Esophagus muscularis mucosa (tissue), 4 donors: ENCODE data around the gene SOX5.

Source experiments
- EP300 ChIP-seq: sonication (generic); formaldehyde crosslinking; IDR thresholded peaks from one replicate; pipeline ENCODE4 v1.6.1; 2017; ENCODE audit warnings: antibody characterized with exemption
- POLR2A ChIP-seq: fragments of 450-650 bp; IDR thresholded peaks from one replicate; pipeline ENCODE4 v1.6.1; 2017; ENCODE audit warnings: antibody characterized with exemption, moderate library complexity, mild to moderate bottlenecking, low read depth
- POLR2AphosphoS5 ChIP-seq, 2 donors: sonication (generic); formaldehyde crosslinking; IDR thresholded peaks; one replicate each; pipeline ENCODE4 v1.6.1; 2017; ENCODE audit warnings: antibody characterized with exemption in 2 of 2
- TF ChIP-seq, protein P1 (sequence below), 3 experiments: fragments of 200-600 bp in 2 of 3; fragments of 450-650 bp in 1 of 3; sonication (generic) in 2 of 3; IDR thresholded peaks; one replicate each; pipeline ENCODE4 v1.5.1; 2017 to 2019; ENCODE audit warnings: antibody characterized with exemption in 3 of 3, mild to moderate bottlenecking in 2 of 3, moderate library complexity in 1 of 3

DNA sequence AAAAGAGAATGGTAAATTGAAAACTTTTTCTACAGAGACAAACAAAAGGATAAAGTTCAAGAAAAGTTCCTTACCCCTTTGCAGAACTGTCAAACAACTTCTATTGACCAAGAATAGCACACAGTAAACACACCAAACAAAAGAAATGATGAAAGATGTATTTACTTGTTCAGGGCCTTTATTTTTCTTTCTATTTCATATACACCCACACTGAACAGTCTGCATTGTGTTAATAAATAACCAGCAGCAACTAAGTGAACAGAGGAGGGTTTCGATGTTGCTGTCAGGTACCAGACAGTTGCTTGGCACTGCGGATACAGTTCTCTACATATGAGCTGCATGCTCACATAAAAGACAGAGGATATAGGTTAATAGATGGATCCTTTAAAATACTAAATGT is 122.1 kb downstream of the SOX5 start:
- TF ChIP-seq, protein P1, sequence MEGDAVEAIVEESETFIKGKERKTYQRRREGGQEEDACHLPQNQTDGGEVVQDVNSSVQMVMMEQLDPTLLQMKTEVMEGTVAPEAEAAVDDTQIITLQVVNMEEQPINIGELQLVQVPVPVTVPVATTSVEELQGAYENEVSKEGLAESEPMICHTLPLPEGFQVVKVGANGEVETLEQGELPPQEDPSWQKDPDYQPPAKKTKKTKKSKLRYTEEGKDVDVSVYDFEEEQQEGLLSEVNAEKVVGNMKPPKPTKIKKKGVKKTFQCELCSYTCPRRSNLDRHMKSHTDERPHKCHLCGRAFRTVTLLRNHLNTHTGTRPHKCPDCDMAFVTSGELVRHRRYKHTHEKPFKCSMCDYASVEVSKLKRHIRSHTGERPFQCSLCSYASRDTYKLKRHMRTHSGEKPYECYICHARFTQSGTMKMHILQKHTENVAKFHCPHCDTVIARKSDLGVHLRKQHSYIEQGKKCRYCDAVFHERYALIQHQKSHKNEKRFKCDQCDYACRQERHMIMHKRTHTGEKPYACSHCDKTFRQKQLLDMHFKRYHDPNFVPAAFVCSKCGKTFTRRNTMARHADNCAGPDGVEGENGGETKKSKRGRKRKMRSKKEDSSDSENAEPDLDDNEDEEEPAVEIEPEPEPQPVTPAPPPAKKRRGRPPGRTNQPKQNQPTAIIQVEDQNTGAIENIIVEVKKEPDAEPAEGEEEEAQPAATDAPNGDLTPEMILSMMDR (IDR thresholded peaks at IDR 0.05) = no peak
- TF ChIP-seq EP300 = no peak
- TF ChIP-seq POLR2AphosphoS5 (IDR thresholded peaks at IDR 0.05) = no peak
- no peak for TF ChIP-seq POLR2A
